Measurements from ENCODE around the gene HTR7.

DNA sequence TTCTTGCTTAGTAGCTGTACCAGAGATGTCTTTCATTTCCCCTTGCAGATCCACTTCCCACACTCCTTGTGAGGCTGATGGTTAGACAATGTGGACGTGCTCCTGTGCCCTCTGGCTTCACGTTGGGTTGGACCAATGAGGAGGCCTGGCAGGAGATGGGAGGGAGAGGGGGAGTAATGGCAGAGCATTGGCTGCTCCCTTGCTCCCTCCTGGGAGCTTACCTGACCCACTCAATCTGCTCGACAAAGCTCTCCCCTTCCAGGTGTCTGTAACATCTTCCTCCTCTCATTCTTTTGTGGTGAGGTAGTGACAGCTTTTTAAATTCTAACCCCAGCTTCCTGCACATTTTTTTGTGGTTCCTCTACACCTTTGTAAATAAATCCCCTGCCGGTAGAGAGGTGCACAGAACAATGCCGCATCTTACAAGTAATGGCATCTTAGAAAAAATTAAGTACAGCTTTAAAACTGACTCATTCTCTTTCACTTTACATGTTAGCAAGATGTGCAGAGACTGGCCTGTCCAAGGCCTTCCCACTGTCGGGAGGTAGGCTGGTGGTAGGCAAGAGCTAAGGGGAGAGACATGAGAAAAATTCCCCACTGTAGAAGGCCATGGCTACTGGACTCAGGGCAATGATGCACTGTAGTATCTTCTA lies 134.3 kb downstream of the HTR7 start:
- TF ChIP-seq RAD21 (IDR thresholded peaks at IDR 0.05; ENCODE audit: low read depth), result no peak
- TF ChIP-seq EP300 (IDR thresholded peaks at IDR 0.05; ENCODE audit: borderline replicate concordance), result no peak
- TF ChIP-seq EGR1 (IDR thresholded peaks at IDR 0.05), result no peak
- TF ChIP-seq YY1 (IDR thresholded peaks at IDR 0.05; ENCODE audit: low read depth), result no peak
- TF ChIP-seq, protein P1, sequence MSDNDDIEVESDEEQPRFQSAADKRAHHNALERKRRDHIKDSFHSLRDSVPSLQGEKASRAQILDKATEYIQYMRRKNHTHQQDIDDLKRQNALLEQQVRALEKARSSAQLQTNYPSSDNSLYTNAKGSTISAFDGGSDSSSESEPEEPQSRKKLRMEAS (IDR thresholded peaks at IDR 0.05), result no peak
- TF ChIP-seq CEBPB (IDR thresholded peaks at IDR 0.05), result no peak

Data from Ishikawa (cell line).